ENCODE measurements around the gene SLC5A6. TPM values are rescaled to one million over a fixed set of nuclear protein-coding genes. Genes with fewer than 3 reads are reported as not detected.

The SLC5A6 gene
- total RNA-seq, 4 donors from 2014 or later: 20.5 to 69.7 (median 60.5) TPM

GRCh38 chr2:27236626-27237025 lies 24.6 kb upstream of the SLC5A6 start:
- Histone ChIP-seq H3K27ac (no peak overlapping the region), H3K4me3 (no peak overlapping the region), H3K4me1 (no peaks in the 10 kb centered on the region), H3K36me3 (no peaks in the 10 kb centered on the region), H3K27me3 (no peaks in the 10 kb centered on the region), H3K9me3 (no peaks in the 10 kb centered on the region)
- intact Hi-C loops (cut with DNase I; ENCODE audit: low total_unique reads): no loop called here
- no peak for DNase-seq
- TF ChIP-seq POLR2A (IDR thresholded peaks at IDR 0.05) (no peak), CTCF (IDR thresholded peaks at IDR 0.05) (no peak)

GRCh38 chr2:27236136-27236535 lies 24.1 kb upstream of the SLC5A6 start:
- no peak for DNase-seq
- no peaks in the 10 kb centered on the region for H3K27me3 ChIP-seq
- H3K36me3 ChIP-seq: no peaks in the 10 kb centered on the region
- intact Hi-C loops (cut with DNase I; ENCODE audit: low total_unique reads): no loop called here
- no peaks in the 10 kb centered on the region for H3K9me3 ChIP-seq
- TF ChIP-seq POLR2A (IDR thresholded peaks at IDR 0.05) (no peak), CTCF (IDR thresholded peaks at IDR 0.05) (no peak)
- H3K4me1 ChIP-seq: no peaks in the 10 kb centered on the region
- H3K27ac ChIP-seq: no peak overlapping the region
- no peak overlapping the region for H3K4me3 ChIP-seq

- Histone ChIP-seq H3K9me3 (no peaks in the 10 kb centered on the region), H3K27ac (no peak overlapping the region), H3K4me1 (no peaks in the 10 kb centered on the region), H3K36me3 (no peaks in the 10 kb centered on the region), H3K4me3 (no peak overlapping the region), H3K27me3 (no peaks in the 10 kb centered on the region)
- TF ChIP-seq POLR2A (IDR thresholded peaks at IDR 0.05) (no peak), CTCF (IDR thresholded peaks at IDR 0.05) (no peak)
- DNase-seq: no peak
- intact Hi-C loops (cut with DNase I; ENCODE audit: low total_unique reads): no loop called here
Measured at GRCh38 chr2:27233341-27233740, 21.3 kb upstream of the SLC5A6 start.

- no peak overlapping the region for H3K27ac ChIP-seq
- no peaks in the 10 kb centered on the region for H3K27me3 ChIP-seq
- intact Hi-C loops (cut with DNase I; ENCODE audit: low total_unique reads): no loop called here
- no peaks in the 10 kb centered on the region for H3K9me3 ChIP-seq
- H3K36me3 ChIP-seq: peaks cover 0 to 2% of the 10 kb centered on the region in 2 donors
- no peak for TF ChIP-seq POLR2A (IDR thresholded peaks at IDR 0.05)
- no peak for TF ChIP-seq CTCF (IDR thresholded peaks at IDR 0.05)
- H3K4me1 ChIP-seq: no peaks in the 10 kb centered on the region
- no peak overlapping the region for H3K4me3 ChIP-seq
- no peak for DNase-seq
Measured at GRCh38 chr2:27231921-27232320, 19.9 kb upstream of the SLC5A6 start.

GRCh38 chr2:27227501-27227900 lies 15.4 kb upstream of the SLC5A6 start:
- H3K4me3 ChIP-seq: no peak overlapping the region
- DNase-seq: no peak
- peaks cover 0 to 2% of the 10 kb centered on the region in 2 donors for H3K36me3 ChIP-seq
- no peaks in the 10 kb centered on the region for H3K4me1 ChIP-seq
- H3K27ac ChIP-seq: no peak overlapping the region
- no peaks in the 10 kb centered on the region for H3K27me3 ChIP-seq
- no peaks in the 10 kb centered on the region for H3K9me3 ChIP-seq
- TF ChIP-seq CTCF (IDR thresholded peaks at IDR 0.05) (no peak), POLR2A (IDR thresholded peaks at IDR 0.05) (no peak)
- intact Hi-C loops (cut with DNase I; ENCODE audit: low total_unique reads): no loop called here
